ENCODE results near the gene HMGN4.

DNA sequence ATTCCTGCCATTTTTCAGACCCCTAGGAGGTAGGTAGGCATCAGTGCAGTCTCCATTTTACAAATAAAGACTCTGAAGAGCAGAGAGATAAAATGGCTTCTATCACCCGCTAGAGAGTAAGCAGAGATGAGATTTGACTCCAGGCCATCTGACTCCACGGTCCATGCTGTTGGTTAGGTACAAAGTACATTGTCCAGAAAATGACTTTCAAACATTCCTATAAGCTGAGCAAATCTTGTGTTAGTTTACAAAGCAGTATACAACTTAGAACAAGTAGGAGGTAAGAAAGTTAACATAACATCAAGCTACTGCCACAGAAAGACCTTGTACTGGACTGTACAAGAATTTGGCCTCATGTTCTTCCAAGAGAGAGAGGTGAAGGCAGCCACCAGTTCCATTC is 23.2 kb upstream of the HMGN4 start:
- TF ChIP-seq, protein P1, sequence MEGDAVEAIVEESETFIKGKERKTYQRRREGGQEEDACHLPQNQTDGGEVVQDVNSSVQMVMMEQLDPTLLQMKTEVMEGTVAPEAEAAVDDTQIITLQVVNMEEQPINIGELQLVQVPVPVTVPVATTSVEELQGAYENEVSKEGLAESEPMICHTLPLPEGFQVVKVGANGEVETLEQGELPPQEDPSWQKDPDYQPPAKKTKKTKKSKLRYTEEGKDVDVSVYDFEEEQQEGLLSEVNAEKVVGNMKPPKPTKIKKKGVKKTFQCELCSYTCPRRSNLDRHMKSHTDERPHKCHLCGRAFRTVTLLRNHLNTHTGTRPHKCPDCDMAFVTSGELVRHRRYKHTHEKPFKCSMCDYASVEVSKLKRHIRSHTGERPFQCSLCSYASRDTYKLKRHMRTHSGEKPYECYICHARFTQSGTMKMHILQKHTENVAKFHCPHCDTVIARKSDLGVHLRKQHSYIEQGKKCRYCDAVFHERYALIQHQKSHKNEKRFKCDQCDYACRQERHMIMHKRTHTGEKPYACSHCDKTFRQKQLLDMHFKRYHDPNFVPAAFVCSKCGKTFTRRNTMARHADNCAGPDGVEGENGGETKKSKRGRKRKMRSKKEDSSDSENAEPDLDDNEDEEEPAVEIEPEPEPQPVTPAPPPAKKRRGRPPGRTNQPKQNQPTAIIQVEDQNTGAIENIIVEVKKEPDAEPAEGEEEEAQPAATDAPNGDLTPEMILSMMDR (IDR thresholded peaks at IDR 0.05; ENCODE audit: low read length), result no peak
- no peak for TF ChIP-seq EZH2 (optimal IDR thresholded peaks at IDR 0.05; ENCODE audit: low read depth, low read length)
